Peyer's patch (tissue), 4 donors: ENCODE measurements around the gene SEC23B.

ENCODE experiments used
- CTCF ChIP-seq, 6 experiments: fragments of 450-650 bp in 4 of 6; fragments of 200-600 bp in 2 of 6; sonication (generic) in 1 of 6; IDR thresholded peaks; one replicate each; pipeline ENCODE4 v1.5.1; 2017 to 2019; ENCODE audit warnings: antibody characterized with exemption in 6 of 6, mild to moderate bottlenecking in 3 of 6, moderate library complexity in 1 of 6
- POLR2A ChIP-seq, 2 donors: fragments of 450-650 bp; IDR thresholded peaks; one replicate each; pipeline ENCODE4 v1.5.1; 2017; ENCODE audit warnings: antibody characterized with exemption in 2 of 2, mild to moderate bottlenecking in 2 of 2, moderate library complexity in 2 of 2

- TF ChIP-seq CTCF (IDR thresholded peaks at IDR 0.05) (no peak), POLR2A (IDR thresholded peaks at IDR 0.05) (no peak)
These were observed 35.5 kb downstream of the SEC23B start for GRCh38 chr20:18543216-18543615.
